ENCODE measurements around the gene NET1. TPM values are rescaled to one million over a fixed set of nuclear protein-coding genes. Genes with fewer than 3 reads are reported as not detected.

The NET1 gene, protein sequence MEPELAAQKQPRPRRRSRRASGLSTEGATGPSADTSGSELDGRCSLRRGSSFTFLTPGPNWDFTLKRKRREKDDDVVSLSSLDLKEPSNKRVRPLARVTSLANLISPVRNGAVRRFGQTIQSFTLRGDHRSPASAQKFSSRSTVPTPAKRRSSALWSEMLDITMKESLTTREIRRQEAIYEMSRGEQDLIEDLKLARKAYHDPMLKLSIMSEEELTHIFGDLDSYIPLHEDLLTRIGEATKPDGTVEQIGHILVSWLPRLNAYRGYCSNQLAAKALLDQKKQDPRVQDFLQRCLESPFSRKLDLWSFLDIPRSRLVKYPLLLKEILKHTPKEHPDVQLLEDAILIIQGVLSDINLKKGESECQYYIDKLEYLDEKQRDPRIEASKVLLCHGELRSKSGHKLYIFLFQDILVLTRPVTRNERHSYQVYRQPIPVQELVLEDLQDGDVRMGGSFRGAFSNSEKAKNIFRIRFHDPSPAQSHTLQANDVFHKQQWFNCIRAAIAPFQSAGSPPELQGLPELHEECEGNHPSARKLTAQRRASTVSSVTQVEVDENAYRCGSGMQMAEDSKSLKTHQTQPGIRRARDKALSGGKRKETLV
- 16.6 TPM for polyA plus RNA-seq (2012; ENCODE audit: insufficient read depth, insufficient read length, low read depth)

DNA sequence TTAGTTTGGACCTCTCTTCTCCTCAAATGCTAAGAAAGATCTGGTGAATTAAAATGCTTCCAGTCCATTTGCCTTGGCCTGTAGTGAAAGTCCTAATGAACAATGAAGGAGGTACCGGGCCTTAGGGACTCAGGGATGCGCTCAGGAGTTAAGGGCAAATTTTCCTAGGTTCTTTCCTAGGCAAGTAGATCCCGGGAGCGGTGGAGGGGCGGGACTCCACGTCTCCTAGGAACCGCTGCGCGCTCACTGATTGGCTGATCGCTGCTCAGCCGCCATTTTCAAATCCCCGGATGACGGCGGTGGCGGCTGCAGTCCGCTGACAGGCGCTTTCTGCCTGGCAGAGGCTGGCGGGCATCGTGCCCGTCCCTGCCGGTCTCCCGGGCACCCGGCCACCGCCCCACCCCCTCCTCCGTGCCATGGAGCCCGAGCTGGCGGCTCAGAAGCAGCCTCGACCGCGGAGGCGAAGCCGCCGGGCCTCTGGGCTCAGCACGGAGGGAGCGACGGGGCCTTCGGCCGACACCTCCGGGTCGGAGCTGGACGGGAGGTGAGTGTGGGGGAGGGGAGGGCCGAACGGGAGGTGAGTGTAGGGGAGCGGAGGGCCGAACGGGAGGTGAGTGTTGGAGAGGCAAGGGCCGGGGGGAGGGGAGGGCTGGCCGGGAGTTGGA, at the start of gene NET1:
Gene NET1, plus strand, starts transcription at position 281 of the 665 bp plus-strand sequence. Its CDS starts 136 bp downstream, at position 417.
- Histone ChIP-seq H3K4me3 (ENCODE audit: low read depth, low read length) (peak within 1 kb of the TSS; percentile 90), H3K4me1 (no peaks in the 10 kb centered on the region), H3K36me3 (peaks cover 6% of the 10 kb centered on the region; the same call in 1 of the 2 replicates), H3K27me3 (no peaks in the 10 kb centered on the region), H3K9me3 (no peaks in the 10 kb centered on the region)
- peak; percentile 93 for DNase-seq
- no peak for TF ChIP-seq CTCF (IDR thresholded peaks at IDR 0.05; ENCODE audit: low read depth, low read length)

- Histone ChIP-seq H3K4me1 (no peaks in the 10 kb centered on the region), H3K4me3 (ENCODE audit: low read depth, low read length) (no peak overlapping the region), H3K36me3 (no peaks in the 10 kb centered on the region), H3K9me3 (no peaks in the 10 kb centered on the region), H3K27me3 (peaks cover 20% of the 10 kb centered on the region)
- TF ChIP-seq CTCF (IDR thresholded peaks at IDR 0.05; ENCODE audit: low read depth, low read length): no peak
- no peak for DNase-seq
Observed at GRCh38 chr10:5362873-5363272, 49.5 kb upstream of the NET1 start.

DNA sequence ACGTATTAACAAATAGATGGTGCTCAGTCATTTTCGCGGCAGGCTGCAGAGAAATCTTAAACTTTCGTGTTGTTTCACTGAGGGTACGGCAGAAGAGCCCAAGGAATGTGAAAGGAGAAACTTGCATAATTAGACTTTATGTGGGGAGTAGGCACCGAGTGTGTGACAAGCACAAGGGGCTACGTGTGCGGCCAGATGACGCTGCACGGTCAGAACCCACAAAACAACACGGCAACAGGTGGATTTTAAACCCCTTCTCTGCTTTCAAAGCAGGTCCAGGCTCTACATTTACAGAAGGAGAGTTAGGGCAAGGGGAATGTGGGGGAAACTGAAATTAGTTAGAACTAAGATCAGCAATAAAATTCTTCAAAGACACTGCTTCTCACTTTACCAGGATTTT, 48.0 kb upstream of the NET1 start:
- Histone ChIP-seq H3K36me3 (no peaks in the 10 kb centered on the region), H3K4me1 (no peaks in the 10 kb centered on the region), H3K4me3 (ENCODE audit: low read depth, low read length) (no peak overlapping the region), H3K9me3 (no peaks in the 10 kb centered on the region), H3K27me3 (peaks cover 20% of the 10 kb centered on the region)
- no peak for DNase-seq
- no peak for TF ChIP-seq CTCF (IDR thresholded peaks at IDR 0.05; ENCODE audit: low read depth, low read length)

GRCh38 chr10:5364890-5365338, 47.4 kb upstream of the NET1 start, which contains the start of gene UCN3:
Gene UCN3 (plus strand): TSS chr10:5364966. CDS start chr10:5373721, 8,755 bp downstream.
- H3K27me3 ChIP-seq: peaks cover 18% of the 10 kb centered on the region
- H3K4me1 ChIP-seq: no peaks in the 10 kb centered on the region
- no peaks in the 10 kb centered on the region for H3K36me3 ChIP-seq
- no peaks in the 10 kb centered on the region for H3K9me3 ChIP-seq
- TF ChIP-seq CTCF (IDR thresholded peaks at IDR 0.05; ENCODE audit: low read depth, low read length): no peak
- no peak for DNase-seq
- H3K4me3 ChIP-seq (ENCODE audit: low read depth, low read length): no peak within 1 kb of the TSS

DNA sequence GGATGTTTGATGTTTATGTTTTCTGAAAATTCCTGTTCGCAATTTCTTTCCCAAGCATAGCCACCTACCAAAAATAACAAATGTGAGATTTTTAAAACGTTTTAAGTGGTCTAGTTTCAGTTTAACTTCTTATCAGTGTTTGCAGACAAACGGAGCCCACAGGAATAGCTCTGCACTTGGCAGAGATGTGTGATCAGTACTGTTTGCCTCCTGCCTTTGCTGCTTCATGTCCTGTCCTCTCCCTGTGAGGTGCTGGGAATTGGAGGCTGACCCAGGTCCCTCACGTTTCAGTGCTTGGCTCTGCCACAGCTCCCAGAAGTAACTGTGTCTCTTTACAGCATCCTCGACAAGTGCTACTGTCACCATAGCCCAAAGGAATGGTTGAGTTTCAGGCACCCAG, 46.4 kb upstream of the NET1 start:
- Histone ChIP-seq H3K27me3 (peaks cover 12% of the 10 kb centered on the region), H3K4me1 (no peaks in the 10 kb centered on the region), H3K9me3 (peaks cover under 1% of the 10 kb centered on the region; the same call in 1 of the 2 replicates), H3K4me3 (ENCODE audit: low read depth, low read length) (no peak overlapping the region), H3K36me3 (no peaks in the 10 kb centered on the region)
- TF ChIP-seq CTCF (IDR thresholded peaks at IDR 0.05; ENCODE audit: low read depth, low read length): no peak
- no peak for DNase-seq

Measured in BE2C (cell line).